GM19438 (cell line): ENCODE data around the gene COX5A.

ENCODE experiments used
- ATAC-seq: cut with Tn5 transposase; IDR thresholded peaks from one replicate; pipeline ENCODE4 v1.9.1; 2021; ENCODE audit warnings: low read depth; ENCODE audit not compliant: unreplicated experiment

COX5A gene

GRCh38 chr15:74873036-74873755 lies 64.7 kb downstream of the COX5A start, which contains the start of gene SCAMP2:
Gene SCAMP2 (minus strand): TSS chr15:74873365. CDS start chr15:74873255, 110 bp downstream.
- peak; percentile 76 for ATAC-seq

GRCh38 chr15:74872702-74873035 lies 65.2 kb downstream of the COX5A start:
- ATAC-seq: no peak

GRCh38 chr15:74870436-74871215 lies 67.2 kb downstream of the COX5A start:
- ATAC-seq: no peak
